Adipose tissue (tissue), 3 donors: ENCODE measurements around the gene DAAM2. TPM values are rescaled to one million over a fixed set of nuclear protein-coding genes. Genes with fewer than 3 reads are reported as not detected.

Experiments
- H3K27ac ChIP-seq: one replicate; pipeline ENCODE4 v1.5.1; 2013; ENCODE audit warnings: low read depth, low read length
- WGBS, 3 donors: extraction: QIAGEN DNeasy Blood & Tissue Kit; methylation state at CpG; one replicate each; pipeline ENCODE4 v1.1.7; 2013; 5-methylcytosine and 5-hydroxymethylcytosine counted together
- polyA plus RNA-seq, 3 donors: library from polyadenylated mRNA; stranded (reverse); fragments of 200-250 nt; gene quantifications; one replicate each; pipeline ENCODE4 v1.2.3, GENCODE V29; 2013
- donor health status: healthy with polysubstance abuse.
- donor health status: Bipolar disorder and iron deficiency.
- donor health status: healthy.

The DAAM2 gene
- polyA plus RNA-seq, 3 donors, result 6.4 to 51.6 (median 16.7) TPM

GRCh38 chr6:39834278-39834677 is 42.1 kb downstream of the DAAM2 start:
- 85 to 90% (median 89%) methylated on average over 4 of the region's 4 CpGs for WGBS, 3 donors
- H3K27ac ChIP-seq, result no peak overlapping the region

GRCh38 chr6:39834866-39835265 is 42.7 kb downstream of the DAAM2 start:
- WGBS, 3 donors, result 82 to 89% (median 88%) methylated on average over 5 of the region's 5 CpGs
- no peak overlapping the region for H3K27ac ChIP-seq

- no peak overlapping the region for H3K27ac ChIP-seq
- 37 to 73% (median 49%) methylated on average over 2 of the region's 2 CpGs for WGBS, 3 donors
Measured at GRCh38 chr6:39835821-39836295, 43.7 kb downstream of the DAAM2 start.

- no peak overlapping the region for H3K27ac ChIP-seq
- WGBS, 3 donors, result 54 to 89% (median 59%) methylated on average over 4 of the region's 4 CpGs
Measured at GRCh38 chr6:39836606-39837005, 44.4 kb downstream of the DAAM2 start.

- H3K27ac ChIP-seq, result no peak overlapping the region
- WGBS, 3 donors, result 62 to 87% (median 79%) methylated on average over 1 of the region's 1 CpG
Measured at GRCh38 chr6:39839445-39839844, 47.3 kb downstream of the DAAM2 start.

- WGBS, 3 donors, result 26 to 65% (median 34%) methylated on average over 6 of the region's 6 CpGs
- no peak overlapping the region for H3K27ac ChIP-seq
Measured at GRCh38 chr6:39840781-39841180, 48.6 kb downstream of the DAAM2 start.

- 21 to 46% (median 42%) methylated on average over 2 to 3 of the region's 3 CpGs for WGBS, 3 donors
- H3K27ac ChIP-seq, result no peak overlapping the region
Measured at GRCh38 chr6:39841291-39841690, 49.1 kb downstream of the DAAM2 start.

- 92 to 99% (median 92%) methylated on average over 4 of the region's 4 CpGs for WGBS, 3 donors
Measured at GRCh38 chr6:39841923-39842322, 49.7 kb downstream of the DAAM2 start.

GRCh38 chr6:39843305-39844020 is 51.3 kb downstream of the DAAM2 start:
- WGBS, 3 donors, result 78 to 94% (median 83%) methylated on average over 12 of the region's 12 CpGs
- H3K27ac ChIP-seq, result no peak overlapping the region

More at GRCh38 chr6:39841923-39842322, 49.7 kb downstream of the DAAM2 start:
- no peak overlapping the region for H3K27ac ChIP-seq

GRCh38 chr6:39844866-39845265 is 52.7 kb downstream of the DAAM2 start:
- no peak overlapping the region for H3K27ac ChIP-seq
- 94 to 100% (median 100%) methylated on average over 1 of the region's 1 CpG for WGBS, 3 donors

- H3K27ac ChIP-seq, result no peak overlapping the region
- 48 to 59% (median 51%) methylated on average over 10 of the region's 10 CpGs for WGBS, 3 donors
Measured at GRCh38 chr6:39847221-39847620, 55.0 kb downstream of the DAAM2 start.

- H3K27ac ChIP-seq, result no peak overlapping the region
- WGBS, 3 donors, result 65 to 80% (median 71%) methylated on average over 4 of the region's 4 CpGs
Measured at GRCh38 chr6:39848171-39848570, 56.0 kb downstream of the DAAM2 start.

- WGBS, 3 donors, result 39 to 82% (median 78%) methylated on average over 3 of the region's 3 CpGs
- no peak overlapping the region for H3K27ac ChIP-seq
Measured at GRCh38 chr6:39849228-39849627, 57.1 kb downstream of the DAAM2 start.

GRCh38 chr6:39849764-39850163 is 57.6 kb downstream of the DAAM2 start:
- 60 to 76% (median 68%) methylated on average over 6 of the region's 6 CpGs for WGBS, 3 donors
- no peak overlapping the region for H3K27ac ChIP-seq

- H3K27ac ChIP-seq, result no peak overlapping the region
- WGBS, 3 donors, result 30 to 54% (median 51%) methylated on average over 2 of the region's 2 CpGs
Measured at GRCh38 chr6:39850736-39851297, 58.6 kb downstream of the DAAM2 start.

GRCh38 chr6:39851331-39851730 is 59.2 kb downstream of the DAAM2 start:
- 66 to 84% (median 70%) methylated on average over 4 of the region's 4 CpGs for WGBS, 3 donors
- no peak overlapping the region for H3K27ac ChIP-seq

GRCh38 chr6:39852324-39852723 is 60.1 kb downstream of the DAAM2 start:
- H3K27ac ChIP-seq, result no peak overlapping the region
- 80 to 94% (median 83%) methylated on average over 9 of the region's 9 CpGs for WGBS, 3 donors

- no peak overlapping the region for H3K27ac ChIP-seq
- 91 to 100% (median 94%) methylated on average over 3 of the region's 3 CpGs for WGBS, 3 donors
Measured at GRCh38 chr6:39853604-39854003, 61.4 kb downstream of the DAAM2 start.

GRCh38 chr6:39855356-39855995 is 63.3 kb downstream of the DAAM2 start:
- WGBS, 3 donors, result 66 to 90% (median 77%) methylated on average over 7 of the region's 7 CpGs
- H3K27ac ChIP-seq, result no peak overlapping the region
